Activated T-cell treated with anti-CD3 and anti-CD28 coated beads, Interleukin-2, amount 50 U/mL, for 4 hours (primary cell): ENCODE results near the gene PFDN2. TPM values are rescaled to one million over a fixed set of nuclear protein-coding genes. Genes with fewer than 3 reads are reported as not detected.

Experiments
- ATAC-seq, 2 donors: fragments of 200-7000 bp; cut with Tn5 transposase; one replicate each; pipeline ENCODE4 v1.10.0; 2021
- DNase-seq: peaks from one replicate; pipeline ENCODE4 v3.0.0-alpha.2; 2020
- H3K27me3 Mint-ChIP-seq: one replicate; pipeline ENCODE4 v1.8.0; 2021; ENCODE audit warnings: low read depth, mixed read lengths
- H3K36me3 Mint-ChIP-seq: one replicate; pipeline ENCODE4 v1.8.0; 2022; ENCODE audit warnings: mixed read lengths; ENCODE audit not compliant: insufficient read depth
- H3K4me1 Mint-ChIP-seq: one replicate; pipeline ENCODE4 v1.8.0; 2021; ENCODE audit warnings: low read depth, mixed read lengths
- H3K4me3 Mint-ChIP-seq: one replicate; pipeline ENCODE4 v1.8.0; 2021; ENCODE audit warnings: mild to moderate bottlenecking, moderate library complexity, mixed read lengths
- H3K9me3 Mint-ChIP-seq: one replicate; pipeline ENCODE4 v1.8.0; 2021; ENCODE audit warnings: mixed read lengths
- total RNA-seq, 3 donors: library from RNA; stranded (reverse); gene quantifications; one replicate each; pipeline ENCODE4 v1.2.1, GENCODE V29; 2021

PFDN2 gene
- total RNA-seq, 3 donors from 2014 or later: 231 to 238 (median 235) TPM

DNA sequence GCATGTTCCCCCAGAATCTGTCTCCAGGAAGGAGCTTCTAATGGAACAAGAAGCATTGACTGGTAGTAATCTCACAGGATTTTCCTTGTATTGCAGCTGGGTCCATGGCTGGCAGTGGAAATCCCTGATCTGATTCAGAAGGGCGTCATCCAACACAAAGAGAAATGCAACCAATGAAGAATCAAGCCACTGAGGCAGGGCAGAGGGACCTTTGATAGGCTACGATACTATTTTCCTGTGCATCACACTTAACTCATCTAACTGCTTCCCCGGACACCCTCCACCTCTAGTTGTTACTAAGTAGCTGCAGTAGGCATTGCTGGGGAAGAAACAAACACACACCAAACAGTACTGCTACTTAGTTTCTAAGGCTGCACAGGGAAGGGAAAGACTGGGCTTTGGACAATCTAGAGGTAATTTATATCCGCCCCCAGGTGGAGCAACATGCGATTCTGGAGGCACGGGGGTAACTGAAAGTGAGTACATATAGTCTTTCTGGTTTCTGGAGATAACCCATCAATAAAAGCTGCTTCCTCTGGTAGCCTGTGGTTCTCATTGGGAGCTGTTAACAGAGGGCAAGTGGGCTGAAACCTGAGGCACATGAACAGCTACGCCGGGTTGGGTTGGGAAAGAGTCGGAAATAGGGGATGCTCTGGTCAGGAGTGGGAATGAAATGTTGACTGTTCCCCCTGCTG is 40.6 kb upstream of the PFDN2 start:
- Mint-ChIP-seq H3K27me3 (no peaks in the 10 kb centered on the region), H3K9me3 (no peaks in the 10 kb centered on the region), H3K4me3 (peak overlapping the region; percentile 88), H3K36me3 (peaks cover 19% of the 10 kb centered on the region), H3K4me1 (peaks cover 54% of the 10 kb centered on the region)
- no peak for DNase-seq
- no peak for ATAC-seq

DNA sequence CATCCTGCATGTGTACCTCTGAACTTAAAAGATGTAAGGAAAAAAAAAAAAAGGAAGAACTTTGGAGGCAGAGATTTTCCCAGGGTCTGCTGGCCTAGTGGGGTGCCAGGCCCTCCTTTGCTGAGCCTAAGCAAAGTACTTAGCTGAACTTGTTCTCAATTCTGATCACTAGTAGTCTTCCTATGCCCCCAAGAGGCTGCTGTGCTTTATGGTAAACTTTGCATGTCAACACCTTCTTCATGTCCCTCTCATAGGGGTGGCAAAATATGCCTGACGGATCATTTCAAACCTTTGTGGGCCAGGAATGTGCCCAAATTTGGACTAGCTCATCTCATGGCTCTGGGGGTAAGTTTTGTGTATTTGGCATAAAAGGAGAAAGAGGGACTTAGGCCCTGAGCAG is 40.0 kb upstream of the PFDN2 start:
- Mint-ChIP-seq H3K27me3 (no peaks in the 10 kb centered on the region), H3K36me3 (peaks cover 17% of the 10 kb centered on the region), H3K4me3 (no peak overlapping the region), H3K9me3 (no peaks in the 10 kb centered on the region), H3K4me1 (peaks cover 51% of the 10 kb centered on the region)
- ATAC-seq: no peak
- DNase-seq: no peak

DNA sequence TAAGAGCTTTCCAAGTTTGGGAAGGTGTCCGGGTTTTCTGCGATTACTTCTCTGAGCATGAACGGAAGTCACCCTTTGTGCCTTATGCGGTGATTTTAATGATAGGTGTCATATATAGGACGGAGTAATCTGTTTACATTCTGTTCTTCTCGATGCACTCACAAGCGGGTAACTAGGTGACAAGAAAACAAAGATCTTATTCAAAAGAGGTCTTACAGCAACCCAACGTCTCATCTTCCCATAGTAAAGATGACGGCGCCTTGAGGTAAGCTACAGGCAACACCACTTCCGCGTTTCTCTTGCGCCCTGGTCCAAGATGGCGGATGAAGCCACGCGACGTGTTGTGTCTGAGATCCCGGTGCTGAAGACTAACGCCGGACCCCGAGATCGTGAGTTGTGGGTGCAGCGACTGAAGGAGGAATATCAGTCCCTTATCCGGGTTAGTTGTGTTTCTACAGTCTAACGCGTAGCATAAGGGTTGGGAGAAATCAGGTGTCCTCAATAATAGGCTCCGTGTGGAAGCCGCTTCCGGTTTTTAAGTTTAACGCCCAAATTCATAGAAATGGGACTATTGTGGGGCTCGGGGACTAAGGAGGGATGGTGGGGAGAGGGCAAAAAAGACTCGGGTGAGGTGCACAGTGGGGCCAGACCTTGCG is 36.0 kb upstream of the PFDN2 start, which contains the start of gene UFC1:
TSS of gene UFC1 (plus strand) at position 297 of the 656 bp plus-strand sequence. CDS start at position 317, 20 bp downstream.
- Mint-ChIP-seq H3K36me3 (peaks cover 10% of the 10 kb centered on the region), H3K4me1 (peaks cover 20% of the 10 kb centered on the region), H3K4me3 (peak within 1 kb of the TSS; percentile 95), H3K27me3 (no peaks in the 10 kb centered on the region), H3K9me3 (no peaks in the 10 kb centered on the region)
- DNase-seq (peak; percentile 70), ATAC-seq (peak; percentile 97)

DNA sequence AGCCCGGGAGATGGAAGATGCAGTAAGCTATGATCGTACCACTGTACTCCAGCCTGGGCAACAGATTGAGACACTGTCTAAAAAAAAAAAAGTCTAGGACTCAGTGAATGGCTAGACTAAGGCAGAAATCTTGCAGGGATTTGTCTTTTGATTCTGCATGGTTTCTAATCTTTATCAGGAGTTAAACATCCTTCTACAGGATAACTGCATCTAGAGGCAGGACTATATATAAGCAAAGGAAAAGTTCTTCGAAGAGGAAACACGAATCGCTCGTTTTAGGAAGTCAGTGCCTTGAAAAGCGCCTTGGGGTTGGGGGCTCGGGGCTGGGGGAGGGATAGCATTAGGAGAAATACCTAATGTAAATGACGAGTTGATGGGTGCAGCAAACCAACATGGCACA is 35.3 kb upstream of the PFDN2 start:
- ATAC-seq: no peak
- Mint-ChIP-seq H3K36me3 (peaks cover 10% of the 10 kb centered on the region), H3K4me3 (peak overlapping the region; percentile 95), H3K27me3 (no peaks in the 10 kb centered on the region), H3K9me3 (no peaks in the 10 kb centered on the region), H3K4me1 (peaks cover 18% of the 10 kb centered on the region)
- no peak for DNase-seq

DNA sequence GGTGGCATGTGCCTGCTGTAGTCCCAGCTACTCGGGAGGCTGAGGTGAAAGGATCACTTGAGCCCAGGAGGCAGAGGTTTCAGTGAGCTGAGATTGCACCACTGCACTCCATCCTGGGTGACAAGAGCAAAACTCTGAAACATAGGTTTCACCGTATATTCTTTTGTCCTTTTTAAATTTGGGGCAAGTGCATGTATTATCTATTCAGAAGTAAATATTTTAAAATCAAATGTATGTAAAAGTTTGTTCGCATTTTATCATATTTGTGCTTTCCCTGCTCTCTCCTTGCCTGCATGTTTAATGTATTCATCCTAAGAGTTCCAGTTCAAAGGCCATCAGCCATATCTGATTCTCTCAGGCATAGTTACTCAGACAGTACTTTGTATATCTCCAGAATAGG is 28.0 kb upstream of the PFDN2 start:
- H3K9me3 Mint-ChIP-seq: no peaks in the 10 kb centered on the region
- no peak for DNase-seq
- no peaks in the 10 kb centered on the region for H3K27me3 Mint-ChIP-seq
- ATAC-seq: no peak
- H3K4me1 Mint-ChIP-seq: no peaks in the 10 kb centered on the region
- H3K36me3 Mint-ChIP-seq: no peaks in the 10 kb centered on the region
- H3K4me3 Mint-ChIP-seq: no peak overlapping the region

DNA sequence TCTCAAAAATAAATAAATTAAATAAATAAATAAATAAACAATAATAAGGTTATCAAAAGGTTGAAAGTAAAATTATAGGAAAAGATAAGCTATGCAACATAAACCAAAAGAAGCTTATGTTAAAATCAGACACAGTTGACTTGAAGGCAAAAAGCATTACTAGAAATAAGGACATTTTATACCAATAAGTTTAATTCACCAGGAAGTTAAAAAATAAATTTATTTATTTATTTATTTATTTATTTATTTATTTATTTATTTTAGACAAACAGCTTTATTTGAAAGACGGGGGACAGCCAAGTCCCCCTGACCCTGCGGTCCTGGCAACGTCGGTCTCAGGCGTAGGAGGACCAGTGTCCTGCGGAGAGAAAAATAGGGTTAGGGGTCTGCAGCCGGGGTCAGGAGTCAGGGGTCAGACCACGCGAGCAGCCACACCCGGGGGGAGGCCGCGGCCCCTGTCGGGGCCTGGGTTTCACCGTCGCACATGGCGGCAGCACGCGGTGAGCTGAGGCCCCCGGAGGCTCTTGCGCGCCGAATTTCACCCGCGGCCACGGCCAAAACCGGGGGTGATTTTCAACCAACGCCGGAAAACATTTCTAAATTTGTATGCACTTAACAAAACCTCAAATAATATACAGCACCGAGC is 23.0 kb upstream of the PFDN2 start:
- ATAC-seq (no peak), DNase-seq (no peak)
- Mint-ChIP-seq H3K4me1 (peaks cover 1% of the 10 kb centered on the region), H3K36me3 (no peaks in the 10 kb centered on the region), H3K4me3 (no peak overlapping the region), H3K27me3 (no peaks in the 10 kb centered on the region), H3K9me3 (no peaks in the 10 kb centered on the region)

DNA sequence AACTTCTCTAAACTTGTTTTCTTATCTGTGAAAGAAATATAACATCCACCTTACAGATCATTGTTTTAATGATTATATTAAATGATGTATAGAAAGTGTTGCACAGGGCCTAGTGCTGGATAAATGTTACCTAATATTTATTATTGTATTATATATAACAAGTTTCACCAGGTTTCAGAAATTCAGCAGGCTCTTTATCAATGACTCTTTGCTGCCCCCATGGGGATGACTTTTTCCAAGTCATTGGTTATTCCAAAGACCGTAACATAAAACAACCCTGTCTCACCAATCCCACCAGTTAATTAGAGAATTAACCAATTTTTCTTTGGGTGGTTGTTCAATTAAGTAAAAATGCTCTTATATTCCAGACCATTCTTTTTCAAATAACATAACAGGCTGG is 21.9 kb upstream of the PFDN2 start:
- H3K4me3 Mint-ChIP-seq: no peak overlapping the region
- no peaks in the 10 kb centered on the region for H3K27me3 Mint-ChIP-seq
- H3K4me1 Mint-ChIP-seq: peaks cover 4% of the 10 kb centered on the region
- H3K36me3 Mint-ChIP-seq: no peaks in the 10 kb centered on the region
- ATAC-seq (no peak), DNase-seq (peak; percentile 38)
- H3K9me3 Mint-ChIP-seq: no peaks in the 10 kb centered on the region

DNA sequence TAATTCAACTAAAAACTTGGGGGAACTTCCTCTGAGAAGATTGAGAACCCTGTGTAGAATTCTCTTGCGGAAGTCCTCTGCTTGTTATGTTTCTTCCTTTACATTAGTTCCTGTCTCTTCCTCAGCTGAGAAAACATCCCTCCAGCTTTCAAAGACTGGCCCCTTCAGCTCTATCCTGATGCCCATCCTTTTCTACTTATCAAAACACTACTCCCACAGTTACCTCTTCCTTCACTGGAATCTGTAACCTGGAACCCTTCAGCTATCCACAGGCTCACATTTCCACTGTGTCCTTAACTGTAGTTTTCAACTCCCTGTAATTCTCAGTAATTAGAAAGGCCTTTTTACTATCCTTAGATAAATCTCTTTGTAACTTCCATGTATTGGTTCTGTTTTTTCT is 20.6 kb upstream of the PFDN2 start:
- H3K4me1 Mint-ChIP-seq: peaks cover 4% of the 10 kb centered on the region
- DNase-seq (no peak), ATAC-seq (no peak)
- H3K4me3 Mint-ChIP-seq: no peak overlapping the region
- no peaks in the 10 kb centered on the region for H3K36me3 Mint-ChIP-seq
- H3K27me3 Mint-ChIP-seq: no peaks in the 10 kb centered on the region
- H3K9me3 Mint-ChIP-seq: no peaks in the 10 kb centered on the region

DNA sequence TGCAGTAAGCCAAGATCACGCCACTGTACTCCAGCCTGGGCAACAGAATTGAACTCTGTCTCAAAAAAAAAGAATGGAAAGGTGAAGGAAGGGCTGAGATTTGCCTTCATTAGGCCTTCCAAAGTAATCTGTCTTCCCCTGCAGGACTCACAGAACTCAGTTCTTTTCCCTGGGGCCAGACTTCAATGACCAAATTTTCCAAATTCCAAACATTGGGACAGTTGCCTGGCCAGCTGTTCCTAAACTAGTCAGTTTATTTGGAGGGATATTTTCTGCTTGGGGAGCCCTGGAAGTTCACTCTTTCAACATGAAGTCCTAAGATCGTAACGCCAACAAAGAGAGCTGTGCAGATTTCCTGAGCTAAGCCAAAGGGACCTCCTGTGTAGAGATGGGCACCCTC is 20.0 kb upstream of the PFDN2 start:
- ATAC-seq (no peak), DNase-seq (no peak)
- Mint-ChIP-seq H3K27me3 (no peaks in the 10 kb centered on the region), H3K4me1 (peaks cover 4% of the 10 kb centered on the region), H3K9me3 (no peaks in the 10 kb centered on the region), H3K4me3 (no peak overlapping the region), H3K36me3 (no peaks in the 10 kb centered on the region)

DNA sequence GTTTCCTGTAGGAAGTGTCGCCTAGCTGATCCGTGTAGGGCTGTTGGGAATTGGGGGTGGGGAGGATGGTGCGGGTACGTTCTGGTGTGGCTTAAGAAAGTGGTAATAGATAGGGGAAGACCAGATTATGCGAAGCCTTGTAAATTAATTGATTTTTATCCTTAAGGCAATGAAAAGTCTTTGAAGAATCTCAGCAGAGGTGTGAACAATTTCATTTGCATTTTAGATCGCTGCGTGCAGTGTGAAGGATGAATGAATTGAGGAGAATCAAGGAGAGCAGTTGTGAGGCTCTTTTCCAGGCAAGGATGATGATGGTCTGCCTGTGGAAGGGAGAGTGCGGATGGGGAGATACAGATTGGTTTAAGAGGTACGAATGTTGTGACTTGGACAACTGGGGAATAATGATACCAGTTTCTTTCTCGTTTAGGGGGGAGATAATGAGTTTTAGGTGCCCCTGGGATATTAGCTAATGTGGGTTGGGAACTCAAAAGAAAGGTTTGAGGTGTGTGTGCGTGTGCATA is 15.4 kb upstream of the PFDN2 start:
- ATAC-seq: peak in 1 of 2 donors; percentile 4
- no peak overlapping the region for H3K4me3 Mint-ChIP-seq
- peaks cover 12% of the 10 kb centered on the region for H3K36me3 Mint-ChIP-seq

DNA sequence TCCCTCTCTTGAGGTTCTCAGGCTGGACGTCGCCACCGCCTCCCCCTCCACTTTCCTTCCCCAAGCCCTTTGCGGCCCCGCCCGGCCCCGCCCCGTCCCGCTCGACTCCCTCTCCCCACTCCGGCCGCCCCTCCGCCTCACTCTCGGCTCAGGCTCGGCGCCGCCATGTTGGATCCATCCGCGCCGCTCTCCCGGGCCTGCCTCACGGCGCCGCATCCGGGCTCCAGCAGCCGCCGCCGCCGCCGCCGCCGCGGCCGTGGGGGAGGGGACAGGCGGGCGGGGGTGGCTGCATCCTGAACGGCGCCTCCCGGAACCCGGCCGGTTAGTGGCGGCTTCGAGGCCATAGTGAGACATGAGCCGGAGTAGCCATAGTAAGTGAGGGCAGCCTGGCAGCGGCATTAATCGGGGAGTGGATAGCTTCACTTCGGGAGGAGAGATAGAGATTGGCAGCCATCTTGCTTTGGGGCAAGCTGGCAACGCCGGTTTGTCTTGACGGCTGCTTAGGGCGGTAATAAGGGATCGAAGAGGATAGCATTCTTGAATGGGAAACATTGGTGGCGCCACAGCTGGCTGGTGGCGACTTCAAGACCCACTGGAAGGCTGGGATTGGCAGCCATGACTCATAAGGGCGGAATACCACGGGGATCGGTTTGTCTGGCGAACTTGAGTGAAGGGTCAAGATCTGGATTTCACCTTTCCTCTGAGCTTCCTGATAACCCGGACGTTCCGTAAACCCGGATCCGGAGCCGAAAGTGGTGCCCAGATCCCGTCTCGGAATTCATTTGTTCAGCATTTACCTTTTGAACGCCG is 14.8 kb upstream of the PFDN2 start, which contains the start of gene DEDD:
TSS of gene DEDD (minus strand) at position 258 of the 810 bp plus-strand sequence. CDS start 8,205 bp downstream, outside the sequence.
- H3K9me3 Mint-ChIP-seq: no peaks in the 10 kb centered on the region
- peaks cover 44% of the 10 kb centered on the region for H3K4me1 Mint-ChIP-seq
- H3K4me3 Mint-ChIP-seq: no peak within 1 kb of the TSS
- peak; percentile 87 for DNase-seq
- H3K27me3 Mint-ChIP-seq: no peaks in the 10 kb centered on the region
- peaks cover 17% of the 10 kb centered on the region for H3K36me3 Mint-ChIP-seq
- ATAC-seq: peak; percentile 96

More for the DNA sequence above, 15.4 kb upstream of the PFDN2 start:
- Mint-ChIP-seq H3K27me3 (no peaks in the 10 kb centered on the region), H3K9me3 (no peaks in the 10 kb centered on the region), H3K4me1 (peaks cover 38% of the 10 kb centered on the region)
- DNase-seq: no peak

DNA sequence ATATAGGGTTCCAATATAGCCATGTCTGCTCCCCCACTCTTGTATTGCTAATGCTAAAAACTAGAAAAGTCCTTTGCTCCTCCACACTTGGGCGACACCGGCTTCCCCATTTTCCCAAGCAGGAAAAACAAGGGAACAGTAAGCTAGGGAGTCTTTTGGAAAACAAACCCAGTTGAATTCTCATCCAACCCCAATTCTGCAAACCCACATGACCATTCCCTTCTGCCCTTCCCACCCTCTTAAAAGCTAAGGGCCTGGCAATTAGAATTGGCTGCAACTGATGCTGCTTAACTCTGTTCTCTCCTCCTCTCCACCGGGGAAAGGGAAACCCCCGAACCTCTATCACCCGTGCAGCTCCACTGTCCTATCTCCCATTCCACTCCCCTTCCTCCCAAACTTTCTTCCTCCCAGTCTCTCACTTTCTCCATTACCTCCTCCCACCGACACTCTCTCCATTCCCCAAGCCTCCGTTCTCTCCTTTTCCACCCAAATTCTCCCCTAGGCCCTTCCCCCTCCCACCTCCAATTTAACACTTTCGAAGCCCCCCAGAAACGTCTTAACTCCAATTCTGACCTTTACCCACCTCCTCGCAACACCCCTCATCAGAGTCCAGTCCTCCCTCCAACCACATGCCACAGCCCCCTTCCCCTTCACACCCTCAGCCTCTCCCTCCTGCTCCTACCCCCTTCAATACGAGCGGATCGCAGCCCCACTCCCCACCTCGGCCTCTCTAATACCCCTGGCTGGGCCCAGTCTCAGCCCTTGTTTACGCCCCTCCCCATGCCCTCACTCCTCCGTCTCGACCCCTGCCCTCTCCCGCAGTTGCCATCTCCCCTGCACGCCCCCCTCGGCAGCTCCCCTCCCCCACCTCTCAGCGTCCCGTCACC is 13.9 kb upstream of the PFDN2 start:
- H3K36me3 Mint-ChIP-seq: peaks cover 26% of the 10 kb centered on the region
- peaks cover 51% of the 10 kb centered on the region for H3K4me1 Mint-ChIP-seq
- no peak overlapping the region for H3K4me3 Mint-ChIP-seq
- no peaks in the 10 kb centered on the region for H3K9me3 Mint-ChIP-seq
- H3K27me3 Mint-ChIP-seq: no peaks in the 10 kb centered on the region
- ATAC-seq: no peak
- no peak for DNase-seq

DNA sequence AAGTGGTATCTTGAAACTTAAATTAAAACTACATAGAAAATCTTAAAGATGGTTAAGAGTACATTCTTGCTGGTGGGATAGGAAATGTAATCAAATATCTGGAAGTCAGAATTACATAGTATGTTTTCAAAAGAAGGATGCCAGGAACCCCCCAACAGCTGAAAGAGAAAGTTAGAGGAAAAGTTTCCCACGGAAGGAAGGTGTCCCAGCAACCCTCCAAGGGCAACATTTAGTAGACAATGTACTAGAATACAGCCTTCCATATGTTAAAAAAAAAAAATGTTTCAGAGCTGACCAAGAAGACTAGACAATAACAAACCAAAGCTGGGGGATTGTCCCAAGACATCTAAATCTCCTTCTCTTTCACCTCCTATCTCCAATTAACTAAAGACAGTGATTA is 12.4 kb upstream of the PFDN2 start:
- peaks cover 59% of the 10 kb centered on the region for H3K4me1 Mint-ChIP-seq
- ATAC-seq: no peak
- H3K4me3 Mint-ChIP-seq: no peak overlapping the region
- no peaks in the 10 kb centered on the region for H3K9me3 Mint-ChIP-seq
- no peaks in the 10 kb centered on the region for H3K27me3 Mint-ChIP-seq
- peaks cover 35% of the 10 kb centered on the region for H3K36me3 Mint-ChIP-seq
- DNase-seq: no peak
